Middle frontal gyrus (tissue), 1 donor: Measurements from ENCODE around the gene TLE2.
A peak's percentile ranks its signal among the peaks of the same experiment; 100 is the strongest.
"Not testable (repeated sequence)": the region's sequence is repeated elsewhere in the genome, so short reads cannot be mapped to it uniquely, and the experiment has no call there.

Source experiments
- DNase-seq: peaks from one replicate; pipeline ENCODE4 v3.0.0-alpha.2; 2015; ENCODE audit warnings: low spot score; ENCODE audit errors: extremely low spot score

Gene TLE2

GRCh38 chr19:3038214-3038613, 9.1 kb upstream of the TLE2 start:
- no peak for DNase-seq

DNA sequence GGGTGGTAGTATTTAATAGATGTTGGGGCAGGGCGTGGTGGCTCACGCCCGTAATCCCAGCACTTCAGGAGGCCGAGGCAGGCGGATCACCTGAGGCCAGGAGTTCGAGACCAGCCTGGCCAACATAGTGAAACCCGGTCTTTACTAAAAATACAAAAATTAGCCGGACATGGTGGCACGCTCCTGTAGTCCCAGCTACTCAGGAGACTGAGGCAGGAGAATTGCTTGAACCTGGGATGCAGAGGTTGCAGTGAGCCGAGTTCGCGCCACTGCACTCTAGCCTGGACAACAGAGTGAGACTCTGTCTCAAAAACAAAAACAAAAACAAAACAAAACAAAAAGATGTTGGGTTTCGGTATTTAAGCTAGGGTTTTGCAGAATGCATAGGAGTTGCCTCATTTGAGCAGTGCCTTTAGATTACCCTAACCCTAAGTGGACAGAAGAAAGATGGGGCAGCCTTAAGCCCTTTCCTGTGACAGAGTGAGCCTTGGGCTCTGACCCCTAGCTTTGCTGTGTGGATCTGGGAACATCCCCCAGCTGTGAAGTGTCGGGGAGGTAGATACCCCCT, 8.0 kb upstream of the TLE2 start:
- not testable (repeated sequence) for DNase-seq

DNA sequence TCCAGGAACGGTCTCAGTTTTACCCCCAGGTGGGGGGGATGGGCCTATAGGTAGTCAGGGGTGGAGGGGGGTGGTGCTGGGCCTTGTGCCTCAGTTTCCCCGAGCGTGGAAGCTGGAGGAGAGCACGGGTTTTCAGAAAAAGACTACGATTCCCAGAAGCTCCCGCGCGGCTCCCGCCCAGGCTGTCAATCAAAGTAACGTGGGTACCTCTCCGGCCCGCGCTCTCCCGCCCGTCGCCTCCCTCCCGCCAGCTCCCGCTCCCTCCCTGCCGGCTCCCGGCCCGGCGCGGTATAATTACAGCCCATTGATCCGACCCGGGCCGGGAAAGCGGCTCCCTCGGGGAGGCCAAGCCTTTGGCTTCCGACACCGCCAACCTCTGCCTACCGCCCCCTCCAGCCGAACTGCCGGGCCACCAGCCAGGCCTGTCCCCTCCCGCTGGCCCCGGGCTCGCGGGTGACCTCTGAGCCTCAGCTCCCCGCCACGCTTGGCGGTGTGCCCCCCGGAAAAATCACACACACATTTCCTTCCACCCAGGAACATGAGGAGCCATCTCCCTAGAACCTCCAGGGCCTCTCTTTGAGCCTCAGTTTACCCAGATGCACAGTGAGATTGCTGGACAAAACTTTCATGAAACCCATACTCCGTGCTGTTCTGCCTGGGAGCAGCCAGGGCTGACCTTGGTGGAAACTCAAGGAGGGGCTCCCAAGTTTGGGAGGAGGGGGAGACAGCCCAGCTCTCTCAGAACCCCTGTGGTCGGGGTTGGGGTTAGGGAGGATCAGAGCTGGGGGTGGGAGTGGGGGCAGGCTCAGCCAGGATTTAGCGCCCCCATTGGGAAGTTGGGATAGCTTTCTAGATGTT, 7.3 kb upstream of the TLE2 start:
- DNase-seq, result peak; percentile 87

DNA sequence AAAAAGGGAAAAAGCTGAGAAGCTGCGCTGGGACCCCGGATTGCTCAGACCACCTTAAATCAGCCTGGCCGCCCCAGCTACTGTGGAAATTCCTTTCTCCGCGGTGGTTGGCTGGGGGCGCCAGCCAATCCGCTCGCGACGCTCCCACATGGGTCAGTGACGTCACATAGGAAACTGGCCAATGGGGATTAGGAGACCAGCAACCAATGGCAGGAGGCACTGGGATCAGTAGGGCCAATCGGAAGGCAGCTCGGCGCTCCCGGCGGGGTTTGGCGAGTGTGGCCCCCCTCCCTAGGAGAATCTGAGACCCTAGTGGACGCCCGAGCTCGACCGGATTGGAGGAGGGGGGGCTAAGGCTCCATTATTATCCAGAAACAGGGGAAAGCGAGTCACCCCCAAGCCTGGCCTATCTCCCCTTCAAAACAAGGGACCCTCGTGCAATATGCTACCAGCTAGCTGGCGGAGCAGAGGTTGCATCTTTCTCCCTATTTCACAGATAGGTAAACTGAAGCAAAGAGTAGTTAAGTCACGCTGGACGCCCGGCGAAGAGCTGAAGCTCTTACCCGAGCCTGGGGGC, 6.5 kb upstream of the TLE2 start:
- peak; percentile 99 for DNase-seq

DNA sequence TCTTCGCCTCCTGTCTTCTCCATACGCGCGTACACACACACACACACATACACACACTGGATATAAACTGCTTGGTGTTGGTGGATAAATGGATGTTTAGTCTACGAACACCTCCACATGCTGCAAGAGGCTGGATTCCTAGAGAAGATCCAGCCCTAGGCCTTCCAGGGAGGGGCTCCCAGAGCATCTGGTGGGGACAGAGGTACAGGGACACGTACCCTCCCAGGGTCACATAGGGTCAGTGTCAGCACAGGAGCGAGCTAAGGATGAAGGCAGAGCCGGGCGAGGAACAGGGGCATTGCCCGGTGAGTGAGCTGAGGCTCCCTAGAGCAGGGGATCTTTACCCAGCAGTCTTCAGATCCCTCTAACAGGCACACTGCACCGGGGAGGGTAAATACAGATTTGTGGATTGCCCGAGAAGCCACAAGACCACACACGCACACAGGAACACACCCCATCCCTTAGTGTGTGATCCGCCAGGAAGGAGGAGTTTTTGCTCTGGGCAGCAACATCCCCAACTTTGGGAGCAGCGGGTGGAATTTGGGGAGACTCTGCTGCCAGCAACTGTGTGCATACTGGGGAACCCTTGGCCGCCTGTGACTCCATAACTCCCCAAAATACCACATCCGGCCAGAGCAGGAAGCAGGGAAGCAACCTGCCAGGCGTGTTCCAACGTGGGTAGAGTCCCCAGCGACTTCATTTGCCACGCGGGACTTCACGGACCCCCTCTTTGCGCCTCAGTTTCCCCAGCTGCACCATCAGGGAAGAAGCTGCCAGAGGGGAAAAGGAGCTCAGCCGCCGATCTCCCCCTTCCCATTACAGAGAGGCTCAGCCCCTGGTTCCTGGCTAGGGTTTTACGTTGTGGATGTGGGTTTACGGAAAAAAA, 5.8 kb upstream of the TLE2 start:
- DNase-seq, result no peak

GRCh38 chr19:3034406-3034655, 5.3 kb upstream of the TLE2 start:
- no peak for DNase-seq

- DNase-seq, result no peak
Observed at GRCh38 chr19:3033595-3034405, 4.7 kb upstream of the TLE2 start.

- no peak for DNase-seq
Observed at GRCh38 chr19:3031607-3031867, 2.5 kb upstream of the TLE2 start.

- DNase-seq, result no peak
Observed at GRCh38 chr19:3028305-3029064, 595 bp downstream of the TLE2 start.

- no peak for DNase-seq
Observed at GRCh38 chr19:3027981-3028304, 1.1 kb downstream of the TLE2 start.

GRCh38 chr19:3027292-3027691, 1.8 kb downstream of the TLE2 start:
- no peak for DNase-seq

GRCh38 chr19:3026768-3027167, 2.3 kb downstream of the TLE2 start:
- no peak for DNase-seq

GRCh38 chr19:3025549-3025886, 3.6 kb downstream of the TLE2 start:
- DNase-seq, result no peak

DNA sequence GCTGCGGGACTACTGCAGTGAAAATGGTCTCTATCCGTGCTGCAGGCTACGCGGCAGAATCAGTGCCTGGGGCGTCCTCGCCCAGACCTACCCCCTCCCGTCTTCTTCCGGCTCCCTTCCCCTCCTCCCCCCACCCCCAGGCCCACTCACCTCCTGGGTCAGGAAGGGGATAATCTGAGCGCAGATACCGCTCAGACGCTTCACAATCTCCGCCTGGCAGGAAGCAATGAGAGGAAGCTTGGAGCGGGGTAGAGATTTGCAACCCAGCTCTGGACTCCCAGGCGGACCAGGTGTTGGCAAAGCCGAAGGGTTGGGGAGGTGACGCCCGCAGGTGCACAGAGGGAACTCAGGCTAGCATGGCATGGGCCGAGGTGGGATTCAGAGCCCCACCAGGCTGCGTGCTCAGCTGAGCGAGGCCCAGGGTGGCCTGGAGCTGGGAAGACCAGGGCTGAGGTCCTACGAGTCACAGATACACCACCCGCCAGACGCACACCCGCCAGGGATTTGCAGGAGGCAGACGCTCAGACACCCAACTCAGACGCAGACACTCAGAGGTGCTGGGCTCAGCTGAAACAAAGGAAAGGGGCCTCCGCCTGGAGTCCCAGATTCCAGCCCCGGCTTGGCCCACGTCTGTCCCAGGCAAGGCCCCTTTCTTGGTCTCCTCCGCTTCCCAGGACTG, 4.1 kb downstream of the TLE2 start:
- DNase-seq, result no peak

GRCh38 chr19:3024509-3024869, 4.6 kb downstream of the TLE2 start:
- DNase-seq, result no peak

GRCh38 chr19:3020321-3020960, 8.6 kb downstream of the TLE2 start:
- DNase-seq, result peak; percentile 14

- no peak for DNase-seq
Observed at GRCh38 chr19:3019211-3019854, 9.7 kb downstream of the TLE2 start.

- no peak for DNase-seq
Observed at GRCh38 chr19:3017923-3018322, 11.2 kb downstream of the TLE2 start.
